HG02840 (cell line): ENCODE data around the gene FAM227B.
"Not testable (repeated sequence)": the region's sequence is repeated elsewhere in the genome, so short reads cannot be mapped to it uniquely, and the experiment has no call there.

ENCODE experiments used
- ATAC-seq: cut with Tn5 transposase; IDR thresholded peaks from one replicate; pipeline ENCODE4 v1.9.1; 2021; ENCODE audit warnings: mild to moderate bottlenecking, moderate library complexity, moderate number of reproducible peaks; ENCODE audit not compliant: unreplicated experiment, low FRiP score

Gene FAM227B

DNA sequence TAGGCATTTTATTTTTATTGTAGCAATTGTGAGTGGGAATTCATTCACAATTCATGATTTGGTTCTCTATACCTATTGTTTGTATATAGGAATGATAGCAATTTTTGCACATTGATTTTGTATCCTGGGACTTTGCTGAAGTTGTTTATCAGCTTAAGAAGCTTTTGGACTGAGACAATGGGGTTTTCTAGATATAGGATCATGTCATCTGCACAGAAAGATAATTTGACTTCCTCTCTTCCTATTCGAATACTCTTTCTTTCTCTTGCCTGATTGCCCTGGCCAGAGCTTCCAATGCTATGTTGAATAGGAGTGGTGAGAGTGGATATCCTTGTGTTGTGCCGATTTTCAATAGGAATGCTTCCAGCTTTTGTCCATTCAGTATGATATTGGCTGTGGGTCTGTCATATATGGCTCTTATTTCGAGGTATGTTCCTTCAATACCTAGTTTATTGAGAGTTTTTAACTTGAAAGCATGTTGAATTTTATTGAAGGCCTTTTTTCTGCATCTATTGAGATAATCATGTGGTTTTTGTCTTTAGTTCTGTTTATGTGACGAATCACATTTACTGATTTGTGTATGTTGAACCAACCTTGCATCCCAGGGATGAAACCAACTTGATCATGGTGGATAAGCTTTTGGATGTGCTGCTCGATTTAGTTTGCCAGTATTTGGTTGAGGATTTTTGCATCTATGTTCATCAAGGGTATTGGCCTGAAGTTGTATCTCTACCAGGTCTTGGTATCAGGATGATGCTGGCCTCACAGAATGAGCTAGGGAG lies 217.9 kb downstream of the FAM227B start:
- ATAC-seq = not testable (repeated sequence)

DNA sequence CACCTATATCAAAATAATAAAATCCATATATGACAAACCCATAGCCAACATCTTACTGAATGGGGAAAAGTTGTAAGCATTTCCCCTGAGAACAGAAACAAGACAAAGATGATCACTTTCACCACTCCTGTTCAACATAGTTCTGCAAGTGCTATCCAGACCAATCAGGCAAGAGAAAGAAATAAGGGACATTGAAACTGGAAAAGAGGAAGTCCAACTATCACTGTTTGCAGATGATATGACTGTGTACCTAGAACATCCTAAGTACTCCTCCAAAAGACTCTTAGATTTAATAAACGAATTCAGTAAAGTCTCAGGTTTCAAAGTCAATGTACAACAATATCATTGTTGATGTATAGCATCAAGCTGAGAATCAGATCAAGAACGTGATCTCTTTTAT lies 233.1 kb downstream of the FAM227B start:
- ATAC-seq = no peak

DNA sequence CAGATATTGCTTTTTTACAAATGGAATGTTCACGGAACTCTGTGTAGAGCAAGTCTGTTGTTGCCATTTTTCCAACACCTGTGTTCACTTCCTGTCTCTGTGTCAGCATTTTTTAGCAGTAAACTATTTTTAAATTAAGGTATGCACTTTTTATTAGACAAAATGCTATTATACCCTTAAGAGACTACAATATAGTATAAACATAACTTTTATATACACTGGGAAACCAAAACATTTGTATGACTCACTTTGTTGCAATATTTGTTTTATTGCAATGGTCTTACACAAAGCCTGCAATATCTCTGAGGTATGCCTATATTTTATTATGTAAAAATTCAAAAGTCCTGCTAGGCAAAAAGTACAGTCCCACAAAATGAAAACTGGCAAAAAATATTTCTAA lies 237.4 kb downstream of the FAM227B start:
- no peak for ATAC-seq

DNA sequence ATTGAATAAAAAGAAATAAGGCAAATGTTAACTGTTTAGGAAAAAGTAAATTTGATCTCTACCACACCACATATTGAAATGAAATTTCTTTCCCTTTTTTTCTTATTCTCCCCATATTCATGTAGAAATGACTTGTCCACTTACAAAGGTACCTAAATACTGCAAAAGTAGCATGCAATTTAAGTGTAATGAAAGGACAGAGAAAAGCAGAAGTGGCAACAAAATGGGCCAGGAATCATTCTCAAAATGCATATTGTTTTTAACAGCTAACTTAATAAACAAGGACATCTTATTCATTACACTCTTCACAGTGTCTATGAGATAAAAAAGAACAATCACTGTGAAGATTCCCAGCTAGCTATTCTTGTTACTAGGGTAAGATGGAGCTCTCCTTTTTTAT lies 238.2 kb downstream of the FAM227B start:
- ATAC-seq = no peak

DNA sequence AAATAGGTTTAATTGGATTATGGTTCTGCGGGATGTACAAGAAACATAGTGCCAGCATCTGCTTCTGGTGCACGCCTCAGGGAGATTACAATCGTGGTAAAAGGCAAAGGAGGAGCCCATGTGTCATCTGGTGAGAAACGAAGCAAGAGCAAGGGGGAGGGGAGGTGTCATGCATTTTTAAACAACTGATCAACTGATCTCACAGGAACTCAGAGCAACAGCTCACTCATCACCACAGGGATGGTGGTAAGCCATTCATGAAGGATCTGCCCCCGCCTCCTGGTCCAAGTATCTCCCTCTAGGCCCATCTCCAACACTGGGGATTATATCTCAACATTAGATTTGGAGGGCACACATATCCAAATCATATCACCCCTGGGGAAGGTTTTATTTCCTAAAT lies 239.7 kb downstream of the FAM227B start:
- ATAC-seq = no peak

DNA sequence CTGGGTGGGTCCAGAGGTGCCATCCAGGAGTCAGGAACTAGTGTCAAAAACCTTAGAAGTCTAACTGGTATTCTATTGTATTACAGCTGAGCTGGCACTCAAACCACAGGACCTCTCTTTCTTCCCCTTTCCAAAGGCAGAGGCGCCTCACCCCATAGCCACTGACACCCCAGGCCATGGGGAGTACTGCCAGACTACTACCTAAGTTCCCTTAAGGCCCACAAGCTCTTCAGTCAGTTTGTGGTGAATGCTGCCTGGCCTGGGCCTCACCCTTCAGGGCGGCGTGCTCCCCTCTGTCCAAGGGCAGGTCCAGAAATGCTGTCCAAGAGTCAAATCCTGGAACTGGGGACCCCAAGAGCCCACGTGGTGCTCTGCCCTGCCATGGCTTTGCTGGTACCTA lies 240.6 kb downstream of the FAM227B start:
- ATAC-seq = no peak

DNA sequence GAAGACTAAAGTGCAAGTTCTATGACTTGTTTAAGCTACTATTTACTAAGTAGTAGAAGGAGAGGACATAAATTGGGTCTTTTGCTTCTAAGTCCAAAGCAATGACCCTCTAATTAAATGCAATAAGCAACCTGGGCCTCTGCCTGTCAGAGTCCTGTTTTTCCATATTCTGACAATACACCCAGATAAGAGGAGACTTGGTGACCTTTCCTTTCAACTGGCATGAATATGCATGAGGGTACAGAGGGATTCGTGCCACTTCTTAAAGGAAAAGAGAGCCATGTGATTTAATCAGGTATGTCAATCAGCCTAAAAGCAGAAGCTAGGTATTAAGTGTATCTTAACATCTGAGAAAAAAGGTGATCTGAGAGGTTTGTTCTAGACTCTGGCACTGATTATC lies 248.3 kb downstream of the FAM227B start:
- no peak for ATAC-seq

DNA sequence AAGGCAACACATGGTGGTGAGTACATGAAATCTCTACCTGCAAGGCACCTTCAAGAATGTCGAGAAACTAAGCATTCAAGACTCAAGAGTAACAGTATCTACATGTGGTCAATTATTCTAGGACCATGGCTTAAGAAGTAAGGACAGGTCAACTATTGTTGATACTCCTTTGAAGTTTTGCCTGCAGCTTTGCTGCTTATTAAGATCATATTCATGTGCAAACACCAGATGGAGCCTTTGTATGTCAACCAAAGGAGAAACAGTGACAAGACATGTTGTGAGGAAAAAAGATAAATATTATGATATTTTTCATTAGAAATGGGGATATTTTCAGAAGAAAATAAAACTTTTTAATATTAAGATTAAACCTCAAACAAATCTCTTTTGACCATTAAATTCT lies 249.8 kb downstream of the FAM227B start:
- ATAC-seq = no peak

DNA sequence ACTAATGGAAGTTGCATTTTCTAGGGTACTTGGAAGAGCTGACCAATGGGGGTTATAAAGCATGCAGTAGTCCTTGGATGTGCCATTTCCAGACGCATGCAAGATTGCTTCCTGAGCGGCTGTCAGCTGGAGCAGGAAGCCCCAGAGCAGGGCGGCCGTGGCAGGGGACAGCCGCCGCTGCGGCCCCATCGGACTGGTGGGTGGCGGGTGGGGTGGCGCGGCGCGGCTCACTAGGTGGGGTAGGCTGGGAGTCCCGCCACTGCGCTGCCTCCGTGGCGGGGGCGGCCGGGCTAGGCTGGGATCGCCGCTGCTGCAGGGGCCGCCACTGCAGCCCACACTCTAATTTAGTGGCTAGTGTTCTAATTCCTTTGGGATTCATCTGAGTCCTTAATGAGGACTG lies 254.1 kb downstream of the FAM227B start:
- no peak for ATAC-seq

DNA sequence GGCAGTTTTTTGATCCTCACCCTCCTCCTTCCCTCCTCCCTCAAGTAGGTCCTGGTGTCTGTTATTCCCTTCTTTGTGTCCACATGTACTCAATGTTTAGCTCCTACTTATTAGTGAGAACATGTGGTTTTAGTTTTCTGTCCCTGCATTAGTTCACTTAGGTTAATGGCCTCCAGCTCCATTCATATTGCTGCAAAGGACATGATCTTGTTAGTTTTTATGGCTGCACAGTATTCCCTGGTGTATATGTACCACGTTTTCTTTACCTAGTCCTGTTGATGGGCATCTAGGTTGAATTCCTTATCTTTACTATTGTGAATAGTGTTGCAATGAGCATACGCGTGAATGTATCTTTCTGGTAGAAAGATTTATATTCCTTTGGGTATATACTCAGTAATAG lies 259.2 kb downstream of the FAM227B start:
- ATAC-seq = no peak

DNA sequence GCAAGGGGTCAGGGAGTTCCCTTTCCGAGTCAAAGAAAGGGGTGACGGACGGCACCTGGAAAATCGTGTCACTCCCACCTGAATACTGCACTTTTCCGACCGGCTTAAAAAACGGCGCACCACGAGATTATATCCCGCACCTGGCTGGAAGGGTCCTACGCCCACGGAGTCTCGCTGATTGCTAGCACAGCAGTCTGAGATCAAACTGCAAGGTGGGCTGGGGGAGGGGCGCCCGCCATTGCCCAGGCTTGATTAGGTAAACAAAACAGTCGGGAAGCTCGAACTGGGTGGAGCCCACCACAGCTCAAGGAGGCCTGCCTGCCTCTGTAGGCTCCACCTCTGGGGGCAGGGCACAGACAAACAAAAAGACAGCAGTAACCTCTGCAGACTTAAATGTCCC lies 266.2 kb downstream of the FAM227B start:
- not testable (repeated sequence) for ATAC-seq

DNA sequence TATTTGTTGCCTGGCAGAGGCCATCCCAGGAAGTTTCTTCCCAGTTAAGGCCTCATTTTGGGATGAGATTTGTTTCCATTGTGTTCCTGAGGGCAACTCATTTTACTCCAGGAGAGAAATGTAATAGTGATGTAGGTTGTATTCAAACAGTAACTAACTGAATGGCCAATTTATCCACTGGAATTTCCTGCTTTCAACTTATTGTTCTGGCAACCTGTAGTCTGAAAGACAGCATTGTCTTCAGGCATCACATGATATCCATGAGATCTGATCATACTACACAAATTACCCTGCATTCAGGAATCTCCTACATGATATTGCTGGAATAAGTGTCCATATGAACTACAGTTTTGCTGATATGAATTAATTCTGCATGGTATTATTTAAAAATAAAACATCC lies 277.1 kb downstream of the FAM227B start:
- no peak for ATAC-seq

DNA sequence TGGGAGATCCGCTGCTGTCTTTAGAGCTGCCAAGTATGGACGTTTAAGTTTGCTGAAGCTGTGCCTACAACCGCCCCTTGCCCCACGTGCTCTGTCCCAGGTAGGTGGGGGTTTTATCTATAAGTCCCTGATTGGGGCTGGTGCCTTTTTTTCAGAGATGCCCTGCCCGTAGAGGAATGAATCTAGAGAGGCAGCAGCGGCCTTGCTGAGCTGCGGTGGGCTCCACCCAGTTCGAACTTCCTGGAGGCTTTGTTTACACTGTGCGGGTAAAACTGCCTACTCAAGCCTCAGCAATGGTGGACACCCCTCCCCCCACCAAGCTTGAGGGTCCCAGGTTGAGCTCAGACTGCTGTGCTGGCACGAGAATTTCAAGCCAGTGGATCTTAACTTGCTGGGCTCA lies 281.0 kb downstream of the FAM227B start:
- ATAC-seq = no peak

DNA sequence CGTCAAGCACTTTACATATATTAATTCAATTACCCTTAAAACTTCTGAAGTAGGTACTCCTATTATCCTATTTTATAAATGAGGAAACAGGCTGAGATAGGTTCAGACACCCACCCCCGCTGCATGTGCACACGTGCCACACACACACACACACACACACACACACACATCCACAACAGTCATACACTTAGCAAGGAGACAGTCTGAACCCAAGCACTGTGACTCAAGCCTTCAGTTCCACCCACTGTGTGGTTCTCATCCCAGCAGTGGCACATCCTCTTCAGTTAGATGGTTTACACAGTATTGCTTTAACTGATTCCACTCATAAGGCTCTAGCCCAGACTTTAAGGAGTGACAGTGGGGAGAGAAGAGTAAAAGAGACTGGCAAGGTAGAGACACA lies 288.7 kb downstream of the FAM227B start:
- no peak for ATAC-seq

DNA sequence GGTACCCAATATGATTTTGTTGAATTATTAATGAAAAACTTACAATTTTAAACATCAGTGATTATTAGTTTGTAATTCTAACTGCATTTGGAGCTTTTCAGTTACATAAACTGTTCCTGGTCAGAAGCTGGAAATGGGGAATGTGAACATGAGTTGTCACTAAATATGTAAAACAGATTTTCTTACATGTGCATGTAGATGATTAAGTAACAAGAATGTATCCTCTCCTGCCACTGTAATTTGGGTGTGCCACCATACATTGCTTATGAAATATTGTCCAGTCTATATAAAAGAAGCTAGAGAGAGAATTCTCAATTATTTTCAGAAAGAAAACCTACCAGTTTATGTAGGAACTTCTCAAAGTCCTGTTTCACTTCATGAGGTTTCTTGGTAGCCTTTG lies 289.2 kb downstream of the FAM227B start:
- no peak for ATAC-seq

DNA sequence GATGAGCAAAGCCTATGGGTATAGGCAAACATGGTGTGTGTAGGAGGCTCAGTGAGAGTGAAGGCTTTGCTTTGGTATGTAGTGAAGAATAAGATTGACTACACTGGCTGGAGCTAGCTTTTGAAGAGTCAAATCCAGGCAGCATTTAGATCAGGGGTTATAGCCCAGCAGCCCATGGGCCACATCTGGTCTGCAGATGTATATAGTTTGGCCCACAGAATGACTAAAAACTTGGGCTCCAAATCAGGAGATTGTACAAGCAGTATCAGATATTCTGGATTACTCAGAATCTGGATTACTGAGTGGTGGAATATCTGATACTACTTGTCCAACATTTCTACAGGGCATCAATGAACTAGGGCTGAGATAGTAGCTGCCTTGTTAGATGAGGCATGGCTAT lies 290.5 kb downstream of the FAM227B start:
- no peak for ATAC-seq

DNA sequence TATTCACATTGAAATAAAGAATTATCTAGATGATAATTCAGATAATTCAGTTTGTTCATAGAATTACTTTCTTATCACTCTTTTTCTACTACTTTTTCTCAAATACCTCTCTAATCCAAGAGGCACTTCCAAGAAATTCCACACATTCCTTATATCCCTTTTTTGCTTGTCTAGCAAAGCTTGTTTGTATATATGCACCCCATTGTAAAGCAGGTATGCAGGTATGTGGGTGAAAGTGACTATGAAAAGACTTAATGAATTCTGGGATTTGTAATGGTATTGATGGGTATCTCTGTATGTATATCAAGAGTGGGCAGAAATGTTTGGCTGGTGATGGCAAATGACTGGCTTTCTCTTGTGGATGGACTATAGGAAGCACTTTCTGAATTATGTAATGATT lies 291.7 kb downstream of the FAM227B start:
- no peak for ATAC-seq

DNA sequence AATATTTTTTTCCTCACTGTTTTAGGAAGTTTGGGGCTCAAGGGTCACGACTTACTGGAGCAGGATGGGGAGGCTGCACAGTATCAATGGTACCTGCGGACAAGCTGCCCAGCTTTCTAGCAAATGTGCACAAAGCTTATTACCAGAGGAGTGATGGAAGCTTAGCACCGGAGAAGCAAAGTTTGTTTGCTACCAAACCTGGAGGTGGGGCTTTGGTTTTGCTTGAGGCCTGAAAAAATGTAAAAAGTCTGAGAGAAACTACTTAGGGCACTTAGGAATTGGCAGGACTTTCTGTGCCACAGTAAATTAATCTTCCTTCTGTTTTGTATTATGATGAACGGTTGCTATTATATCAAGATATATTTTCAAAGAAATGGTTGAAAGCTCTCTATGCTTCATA lies 292.7 kb downstream of the FAM227B start:
- no peak for ATAC-seq

DNA sequence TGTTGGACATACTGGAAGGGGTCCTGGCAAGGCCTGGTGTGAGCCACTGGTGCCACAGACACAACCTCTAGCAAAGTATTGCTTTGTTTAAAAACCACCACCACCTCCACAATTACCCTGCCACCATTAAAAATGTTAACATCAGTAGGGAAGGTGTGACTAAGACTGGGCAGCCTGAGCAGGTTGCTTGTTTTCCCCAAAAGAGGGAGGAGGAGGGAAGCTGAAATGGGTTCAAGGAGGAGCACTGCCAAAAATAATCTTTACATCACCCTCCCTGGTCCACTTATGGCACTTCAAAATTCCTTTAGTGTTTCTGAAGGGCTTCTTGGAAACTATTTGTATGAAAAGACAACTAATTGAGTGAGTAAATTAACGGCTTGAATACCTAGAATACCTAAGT lies 297.4 kb downstream of the FAM227B start:
- no peak for ATAC-seq

DNA sequence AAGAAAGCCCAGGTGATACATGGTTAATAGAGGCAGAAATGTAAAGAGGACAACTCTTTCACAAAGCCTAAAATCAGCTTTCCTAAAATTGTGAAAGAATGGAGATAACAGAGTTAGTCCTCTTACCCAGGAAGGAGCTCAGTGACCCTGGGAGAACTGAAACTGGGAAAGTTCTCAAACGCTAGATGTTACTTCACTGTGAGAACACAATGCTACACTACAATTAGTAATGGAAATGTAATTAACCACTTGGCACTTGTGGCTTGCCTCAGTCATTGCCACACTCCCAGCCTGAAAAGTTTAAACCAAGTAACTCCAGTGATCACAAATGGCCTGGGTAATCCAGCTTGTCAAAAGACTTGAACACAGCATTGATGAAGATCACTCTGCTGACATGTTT lies 300.3 kb downstream of the FAM227B start:
- ATAC-seq = no peak

DNA sequence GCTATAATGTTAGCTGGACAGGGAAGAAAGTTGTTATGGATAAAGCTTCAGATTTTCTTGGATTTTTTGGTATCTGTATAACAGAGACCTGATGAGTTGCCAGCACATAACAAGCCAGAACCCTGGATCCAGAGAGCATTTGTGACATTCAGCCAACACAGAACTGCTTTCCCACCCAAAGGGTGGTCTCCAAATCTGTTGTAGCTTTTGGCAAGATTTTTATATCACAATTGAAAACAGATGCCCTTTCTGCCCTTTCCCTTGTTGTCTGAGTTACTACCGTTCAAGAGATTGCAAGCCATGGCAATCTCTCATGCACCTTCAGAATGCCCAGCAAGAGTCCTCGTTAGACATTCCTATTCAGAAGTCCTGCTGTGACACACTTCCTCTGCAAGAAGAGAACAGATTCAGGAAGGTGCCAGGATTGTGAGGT lies 305.2 kb downstream of the FAM227B start:
- ATAC-seq = no peak

DNA sequence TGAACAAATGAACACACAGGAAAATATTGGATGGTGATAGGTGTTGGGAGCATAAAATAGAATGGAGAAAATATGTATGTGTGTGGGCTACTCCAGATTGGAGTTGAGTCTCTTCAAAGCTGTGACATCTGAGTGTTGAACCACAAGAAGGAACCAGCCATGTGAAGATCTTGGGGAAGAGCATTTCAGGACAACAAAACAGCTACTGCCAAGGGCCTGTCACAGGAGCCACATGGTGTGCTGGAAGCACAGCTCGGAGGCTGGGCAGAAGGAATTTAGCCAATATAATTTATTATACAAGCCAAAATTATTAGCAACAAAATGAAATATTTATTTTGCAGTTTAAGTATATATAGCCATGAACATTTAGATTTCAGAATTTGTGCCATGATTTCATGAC lies 305.9 kb downstream of the FAM227B start:
- ATAC-seq = no peak

DNA sequence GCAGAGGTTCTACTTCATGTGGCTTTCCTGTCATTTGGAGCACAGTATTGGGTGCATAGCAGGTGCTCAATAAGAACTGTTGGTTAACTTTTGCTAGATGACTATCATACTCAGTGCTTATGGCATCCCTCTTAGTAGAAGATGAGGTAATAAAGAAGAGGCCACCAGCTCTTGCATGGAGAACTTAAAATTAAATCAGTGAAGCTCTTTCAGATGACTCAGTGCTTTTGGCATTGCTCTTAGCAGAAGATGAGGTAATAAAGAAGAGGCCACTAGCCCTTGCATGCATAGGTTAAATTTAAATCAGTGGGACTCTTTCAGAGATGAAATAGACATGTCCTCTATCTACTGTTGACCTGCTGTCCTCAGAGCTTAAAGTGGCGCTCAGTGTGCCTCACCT lies 307.0 kb downstream of the FAM227B start:
- ATAC-seq = no peak
